ENCODE measurements around the gene NEGR1.

NEGR1 gene

GRCh38 chr1:71371581-71371980 is 910.8 kb downstream of the NEGR1 start:
- no peaks in the 10 kb centered on the region for H3K27me3 Mint-ChIP-seq (ENCODE audit: low read depth, poor library complexity)

GRCh38 chr1:71364236-71364635 is 918.1 kb downstream of the NEGR1 start:
- no peak overlapping the region for H3K4me3 Mint-ChIP-seq
- no peak overlapping the region for H3K27ac Mint-ChIP-seq
- DNase-seq = no peak
- no peaks in the 10 kb centered on the region for H3K27me3 Mint-ChIP-seq (ENCODE audit: low read depth, poor library complexity)
- TF ChIP-seq CTCF (IDR thresholded peaks at IDR 0.05) = no peak
- H3K4me1 Mint-ChIP-seq = no peaks in the 10 kb centered on the region
- H3K9me3 Mint-ChIP-seq = no peaks in the 10 kb centered on the region
- H3K36me3 Mint-ChIP-seq (ENCODE audit: low read depth) = no peaks in the 10 kb centered on the region

More at GRCh38 chr1:71371581-71371980, 910.8 kb downstream of the NEGR1 start:
- no peak overlapping the region for H3K4me3 Mint-ChIP-seq
- DNase-seq = no peak
- no peaks in the 10 kb centered on the region for H3K36me3 Mint-ChIP-seq (ENCODE audit: low read depth)
- no peak overlapping the region for H3K27ac Mint-ChIP-seq
- H3K4me1 Mint-ChIP-seq = no peaks in the 10 kb centered on the region
- TF ChIP-seq CTCF (IDR thresholded peaks at IDR 0.05) = no peak
- no peaks in the 10 kb centered on the region for H3K9me3 Mint-ChIP-seq

GRCh38 chr1:71362691-71363090 is 919.6 kb downstream of the NEGR1 start:
- TF ChIP-seq CTCF (IDR thresholded peaks at IDR 0.05) = no peak
- DNase-seq = no peak
- H3K27ac Mint-ChIP-seq = no peak overlapping the region
- no peaks in the 10 kb centered on the region for H3K36me3 Mint-ChIP-seq (ENCODE audit: low read depth)
- no peaks in the 10 kb centered on the region for H3K4me1 Mint-ChIP-seq
- no peaks in the 10 kb centered on the region for H3K27me3 Mint-ChIP-seq (ENCODE audit: low read depth, poor library complexity)
- no peaks in the 10 kb centered on the region for H3K9me3 Mint-ChIP-seq
- H3K4me3 Mint-ChIP-seq = no peak overlapping the region

DNA sequence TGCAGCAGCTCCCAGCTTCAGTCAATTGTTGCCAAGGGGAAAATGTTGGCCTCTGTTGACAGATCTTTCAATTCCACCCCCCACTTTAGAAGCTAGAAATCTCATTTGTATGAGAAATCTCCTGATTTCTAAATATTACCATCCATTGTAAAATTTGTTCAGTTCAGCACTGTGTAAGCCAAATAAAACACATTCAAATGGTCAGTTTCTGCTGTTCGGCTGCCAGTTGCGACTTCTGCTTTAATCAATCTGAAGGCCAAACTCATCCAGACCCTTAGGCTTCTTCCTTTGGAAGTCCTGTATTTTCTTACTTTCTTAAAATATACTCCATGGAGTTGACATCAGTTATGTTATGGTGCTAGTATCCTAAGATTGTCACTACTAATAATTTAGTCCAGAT is 920.3 kb downstream of the NEGR1 start:
- H3K4me3 Mint-ChIP-seq = no peak overlapping the region
- no peaks in the 10 kb centered on the region for H3K27me3 Mint-ChIP-seq (ENCODE audit: low read depth, poor library complexity)
- H3K9me3 Mint-ChIP-seq = no peaks in the 10 kb centered on the region
- no peak for TF ChIP-seq CTCF (IDR thresholded peaks at IDR 0.05)
- no peaks in the 10 kb centered on the region for H3K4me1 Mint-ChIP-seq
- no peak overlapping the region for H3K27ac Mint-ChIP-seq
- DNase-seq = no peak
- no peaks in the 10 kb centered on the region for H3K36me3 Mint-ChIP-seq (ENCODE audit: low read depth)

DNA sequence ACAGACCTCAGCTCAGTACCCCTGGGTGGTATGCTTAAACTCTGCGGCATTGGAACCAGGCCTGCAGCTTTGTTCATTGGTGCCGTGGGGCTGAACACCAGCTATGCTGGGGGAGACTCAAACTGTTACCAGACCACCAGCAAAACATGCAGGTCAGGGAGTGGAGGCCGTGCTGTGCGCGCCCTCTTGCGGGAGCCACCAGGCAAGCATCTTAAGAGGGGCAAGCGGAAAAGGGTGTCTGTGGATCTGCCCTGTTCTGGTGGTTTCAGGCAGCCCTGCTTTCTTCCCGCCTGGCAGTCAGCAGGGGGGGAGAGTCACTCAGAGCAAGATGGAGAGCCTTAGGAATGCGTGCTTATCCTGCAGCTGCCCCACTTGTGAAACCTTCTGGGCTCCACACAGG is 924.6 kb downstream of the NEGR1 start:
- H3K36me3 Mint-ChIP-seq (ENCODE audit: low read depth) = no peaks in the 10 kb centered on the region

More for the DNA sequence above, 924.6 kb downstream of the NEGR1 start:
- H3K4me1 Mint-ChIP-seq = no peaks in the 10 kb centered on the region
- H3K4me3 Mint-ChIP-seq = no peak overlapping the region
- DNase-seq = peak; percentile 12
- no peaks in the 10 kb centered on the region for H3K9me3 Mint-ChIP-seq
- H3K27me3 Mint-ChIP-seq (ENCODE audit: low read depth, poor library complexity) = no peaks in the 10 kb centered on the region
- peak; percentile 25 for TF ChIP-seq CTCF (IDR thresholded peaks at IDR 0.05)
- no peak overlapping the region for H3K27ac Mint-ChIP-seq

Measured in nephron progenitor cell (in vitro differentiated cells).